ENCODE data around the gene OVAAL.
"Not testable (repeated sequence)": the region's sequence is repeated elsewhere in the genome, so short reads cannot be mapped to it uniquely, and the experiment has no call there.

Gene OVAAL

GRCh38 chr1:180540697-180541594 is 17.8 kb upstream of the OVAAL start:
- DNase-seq = peak; percentile 79

GRCh38 chr1:180542113-180542837 is 16.5 kb upstream of the OVAAL start:
- peak; percentile 34 for DNase-seq

- DNase-seq = peak; percentile 66
These were observed 16.0 kb upstream of the OVAAL start for GRCh38 chr1:180542838-180543145.

- no peak for DNase-seq
These were observed 14.7 kb upstream of the OVAAL start for GRCh38 chr1:180544050-180544449.

- no peak for DNase-seq
These were observed 12.8 kb upstream of the OVAAL start for GRCh38 chr1:180545991-180546390.

- no peak for DNase-seq
These were observed 10.0 kb upstream of the OVAAL start for GRCh38 chr1:180548686-180549317.

- not testable (repeated sequence) for DNase-seq
These were observed 9.0 kb upstream of the OVAAL start for GRCh38 chr1:180549770-180550169.

GRCh38 chr1:180550241-180550640 is 8.5 kb upstream of the OVAAL start:
- DNase-seq = no peak

- DNase-seq = no peak
These were observed 6.8 kb upstream of the OVAAL start for GRCh38 chr1:180551997-180552396.

GRCh38 chr1:180553046-180553445 is 5.7 kb upstream of the OVAAL start:
- DNase-seq = not testable (repeated sequence)

- no peak for DNase-seq
These were observed 3.4 kb upstream of the OVAAL start for GRCh38 chr1:180555411-180555810.

- no peak for DNase-seq
These were observed 1.6 kb downstream of the OVAAL start for GRCh38 chr1:180560200-180560867.

GRCh38 chr1:180560868-180561600 is 2.3 kb downstream of the OVAAL start:
- DNase-seq = peak; percentile 80

GRCh38 chr1:180562640-180563025 is 3.9 kb downstream of the OVAAL start:
- peak; percentile 51 for DNase-seq

- peak; percentile 87 for DNase-seq
These were observed 4.5 kb downstream of the OVAAL start for GRCh38 chr1:180563026-180563827.

- DNase-seq = no peak
These were observed 6.5 kb downstream of the OVAAL start for GRCh38 chr1:180565121-180565871.

- DNase-seq = no peak
These were observed 7.3 kb downstream of the OVAAL start for GRCh38 chr1:180566026-180566425.

GRCh38 chr1:180566495-180566894 is 7.7 kb downstream of the OVAAL start:
- no peak for DNase-seq

GRCh38 chr1:180567654-180568053 is 8.9 kb downstream of the OVAAL start:
- DNase-seq = peak; percentile 57

- no peak for DNase-seq
These were observed 9.4 kb downstream of the OVAAL start for GRCh38 chr1:180568184-180568583.
